ENCODE results near the gene STRIP1. TPM values are rescaled to one million over a fixed set of nuclear protein-coding genes. Genes with fewer than 3 reads are reported as not detected.
A peak's percentile ranks its signal among the peaks of the same experiment; 100 is the strongest.
"Not testable (repeated sequence)": the region's sequence is repeated elsewhere in the genome, so short reads cannot be mapped to it uniquely, and the experiment has no call there.

The STRIP1 gene
- total RNA-seq, 3 donors from 2014 or later, result 32.6 to 40.6 (median 38.2) TPM

- no peak overlapping the region for H3K4me3 Mint-ChIP-seq
- peaks cover 28% of the 10 kb centered on the region for H3K27me3 Mint-ChIP-seq (ENCODE audit: low read depth)
- peaks cover 15% of the 10 kb centered on the region for H3K36me3 Mint-ChIP-seq (ENCODE audit: insufficient read depth)
- peaks cover 12% of the 10 kb centered on the region for H3K4me1 Mint-ChIP-seq (ENCODE audit: low read depth)
- ATAC-seq (no peak), DNase-seq (no peak)
- no peaks in the 10 kb centered on the region for H3K9me3 Mint-ChIP-seq
Measured at GRCh38 chr1:110063781-110064180, 29.4 kb downstream of the STRIP1 start.

- Mint-ChIP-seq H3K9me3 (no peaks in the 10 kb centered on the region), H3K36me3 (ENCODE audit: insufficient read depth) (peaks cover 11% of the 10 kb centered on the region), H3K4me3 (no peak overlapping the region), H3K4me1 (ENCODE audit: low read depth) (peaks cover 16% of the 10 kb centered on the region), H3K27me3 (ENCODE audit: low read depth) (peaks cover 38% of the 10 kb centered on the region)
- DNase-seq (no peak), ATAC-seq (no peak)
Measured at GRCh38 chr1:110064576-110065337, 30.3 kb downstream of the STRIP1 start.

GRCh38 chr1:110065841-110066240, 31.4 kb downstream of the STRIP1 start:
- Mint-ChIP-seq H3K4me1 (ENCODE audit: low read depth) (peaks cover 17% of the 10 kb centered on the region), H3K4me3 (no peak overlapping the region), H3K9me3 (no peaks in the 10 kb centered on the region), H3K36me3 (ENCODE audit: insufficient read depth) (peaks cover 7% of the 10 kb centered on the region), H3K27me3 (ENCODE audit: low read depth) (peaks cover 42% of the 10 kb centered on the region)
- no peak for DNase-seq
- ATAC-seq, result no peak

GRCh38 chr1:110067479-110067892, 33.1 kb downstream of the STRIP1 start:
- Mint-ChIP-seq H3K4me3 (no peak overlapping the region), H3K4me1 (ENCODE audit: low read depth) (peaks cover 17% of the 10 kb centered on the region), H3K27me3 (ENCODE audit: low read depth) (peaks cover 59% of the 10 kb centered on the region), H3K9me3 (no peaks in the 10 kb centered on the region), H3K36me3 (ENCODE audit: insufficient read depth) (no peaks in the 10 kb centered on the region)
- no peak for ATAC-seq
- DNase-seq, result no peak

- ATAC-seq, result peak; percentile 13 to 20
- H3K9me3 Mint-ChIP-seq, result no peaks in the 10 kb centered on the region
- peak overlapping the region; percentile 49 for H3K4me3 Mint-ChIP-seq
- H3K27me3 Mint-ChIP-seq (ENCODE audit: low read depth), result peaks cover 63% of the 10 kb centered on the region
- no peaks in the 10 kb centered on the region for H3K36me3 Mint-ChIP-seq (ENCODE audit: insufficient read depth)
- peaks cover 17% of the 10 kb centered on the region for H3K4me1 Mint-ChIP-seq (ENCODE audit: low read depth)
- DNase-seq, result no peak
Measured at GRCh38 chr1:110067893-110068645, 33.6 kb downstream of the STRIP1 start.

GRCh38 chr1:110068646-110069403, 34.4 kb downstream of the STRIP1 start:
- Mint-ChIP-seq H3K4me1 (ENCODE audit: low read depth) (peaks cover 17% of the 10 kb centered on the region), H3K27me3 (ENCODE audit: low read depth) (peaks cover 69% of the 10 kb centered on the region), H3K4me3 (peak overlapping the region; percentile 49), H3K9me3 (no peaks in the 10 kb centered on the region), H3K36me3 (ENCODE audit: insufficient read depth) (no peaks in the 10 kb centered on the region)
- no peak for DNase-seq
- ATAC-seq, result peak; percentile 51 to 60

- Mint-ChIP-seq H3K4me3 (peak overlapping the region; percentile 33), H3K36me3 (ENCODE audit: insufficient read depth) (no peaks in the 10 kb centered on the region), H3K27me3 (ENCODE audit: low read depth) (peaks cover 70% of the 10 kb centered on the region), H3K4me1 (ENCODE audit: low read depth) (peaks cover 17% of the 10 kb centered on the region), H3K9me3 (no peaks in the 10 kb centered on the region)
- peak; percentile 33 to 36 for ATAC-seq
- DNase-seq, result no peak
Measured at GRCh38 chr1:110069404-110070281, 35.2 kb downstream of the STRIP1 start.

GRCh38 chr1:110070282-110070669, 35.9 kb downstream of the STRIP1 start:
- Mint-ChIP-seq H3K36me3 (ENCODE audit: insufficient read depth) (no peaks in the 10 kb centered on the region), H3K4me3 (no peak overlapping the region), H3K27me3 (ENCODE audit: low read depth) (peaks cover 69% of the 10 kb centered on the region), H3K9me3 (no peaks in the 10 kb centered on the region), H3K4me1 (ENCODE audit: low read depth) (peaks cover 17% of the 10 kb centered on the region)
- DNase-seq (no peak), ATAC-seq (peak in 1 of 2 donors; percentile 6)

- Mint-ChIP-seq H3K27me3 (ENCODE audit: low read depth) (peaks cover 72% of the 10 kb centered on the region), H3K36me3 (ENCODE audit: insufficient read depth) (no peaks in the 10 kb centered on the region), H3K9me3 (no peaks in the 10 kb centered on the region), H3K4me3 (peak within 1 kb of the TSS; percentile 33), H3K4me1 (ENCODE audit: low read depth) (peaks cover 17% of the 10 kb centered on the region)
- no peak for ATAC-seq
- no peak for DNase-seq
Measured at GRCh38 chr1:110070671-110071242, 36.3 kb downstream of the STRIP1 start, which contains the start of gene ALX3. Gene ALX3, minus strand, starts transcription at chr1:110070672. Its CDS starts 60 bp downstream, at chr1:110070612.

- H3K9me3 Mint-ChIP-seq, result no peaks in the 10 kb centered on the region
- DNase-seq, result no peak
- H3K36me3 Mint-ChIP-seq (ENCODE audit: insufficient read depth), result no peaks in the 10 kb centered on the region
- peaks cover 5% of the 10 kb centered on the region for H3K4me1 Mint-ChIP-seq (ENCODE audit: low read depth)
- no peak for ATAC-seq
- H3K27me3 Mint-ChIP-seq (ENCODE audit: low read depth), result peaks cover 55% of the 10 kb centered on the region
- no peak overlapping the region for H3K4me3 Mint-ChIP-seq
Measured at GRCh38 chr1:110074166-110074565, 39.7 kb downstream of the STRIP1 start.

GRCh38 chr1:110076789-110077500, 42.5 kb downstream of the STRIP1 start:
- H3K4me3 Mint-ChIP-seq, result no peak overlapping the region
- H3K36me3 Mint-ChIP-seq (ENCODE audit: insufficient read depth), result no peaks in the 10 kb centered on the region
- ATAC-seq, result no peak
- no peaks in the 10 kb centered on the region for H3K4me1 Mint-ChIP-seq (ENCODE audit: low read depth)
- peaks cover 47% of the 10 kb centered on the region for H3K27me3 Mint-ChIP-seq (ENCODE audit: low read depth)
- no peak for DNase-seq
- H3K9me3 Mint-ChIP-seq, result no peaks in the 10 kb centered on the region

GRCh38 chr1:110079995-110080394, 45.6 kb downstream of the STRIP1 start:
- not testable (repeated sequence) for ATAC-seq; H3K9me3 Mint-ChIP-seq; H3K36me3 Mint-ChIP-seq (ENCODE audit: insufficient read depth); H3K4me3 Mint-ChIP-seq; DNase-seq
- Mint-ChIP-seq H3K4me1 (ENCODE audit: low read depth) (peaks cover 11% of the 10 kb centered on the region), H3K27me3 (ENCODE audit: low read depth) (peaks cover 54% of the 10 kb centered on the region)

GRCh38 chr1:110081061-110081460, 46.6 kb downstream of the STRIP1 start:
- DNase-seq, result no peak
- Mint-ChIP-seq H3K4me3 (no peak overlapping the region), H3K36me3 (ENCODE audit: insufficient read depth) (peaks cover 4% of the 10 kb centered on the region), H3K9me3 (no peaks in the 10 kb centered on the region), H3K4me1 (ENCODE audit: low read depth) (peaks cover 11% of the 10 kb centered on the region), H3K27me3 (ENCODE audit: low read depth) (peaks cover 58% of the 10 kb centered on the region)
- no peak for ATAC-seq
